Neural cell (in vitro differentiated cells): ENCODE measurements around the gene LRIG1. TPM values are rescaled to one million over a fixed set of nuclear protein-coding genes. Genes with fewer than 3 reads are reported as not detected.

Source experiments
- H2AFZ ChIP-seq: fragments of 200-600, 300-800 bp; sonication (generic), shearing (Covaris generic); 2 replicates; pipeline ENCODE4 v1.6.0; 2014; ENCODE audit warnings: low read depth, mild to moderate bottlenecking, antibody characterized with exemption, low read length, moderate library complexity
- H3F3A ChIP-seq: fragments of 200-600 bp; shearing (Covaris generic); 2 replicates; pipeline ENCODE4 v1.6.1; 2016; ENCODE audit warnings: mild to moderate bottlenecking, moderate library complexity, mixed read lengths, antibody characterized with exemption, low read length; ENCODE audit not compliant: insufficient read depth, poor library complexity, severe bottlenecking
- H3K27ac ChIP-seq: fragments of 200-600, 300-800 bp; sonication (generic), shearing (Covaris generic); 2 replicates; pipeline ENCODE4 v1.5.1; 2014; ENCODE audit warnings: mild to moderate bottlenecking, low read length, moderate library complexity
- H3K27me3 ChIP-seq: fragments of 300-800, 200-600 bp; sonication (generic), shearing (Covaris generic); 2 replicates; pipeline ENCODE4 v1.6.0; 2014; ENCODE audit warnings: mild to moderate bottlenecking, low read depth, low read length, moderate library complexity; ENCODE audit not compliant: insufficient read depth
- H3K36me3 ChIP-seq: fragments of 300-800, 200-600 bp; sonication (generic), shearing (Covaris generic); 2 replicates; pipeline ENCODE4 v1.5.1; 2014; ENCODE audit warnings: mild to moderate bottlenecking, antibody characterized with exemption, low read length, moderate library complexity; ENCODE audit not compliant: insufficient read depth
- H3K4me2 ChIP-seq: fragments of 300-800, 200-600 bp; sonication (generic), shearing (Covaris generic); 2 replicates; pipeline ENCODE4 v1.6.0; 2014; ENCODE audit warnings: mild to moderate bottlenecking, low read length
- H3K4me3 ChIP-seq: fragments of 300-800, 200-600 bp; sonication (generic), shearing (Covaris generic); 2 replicates; pipeline ENCODE4 v1.5.1; 2014; ENCODE audit warnings: mild to moderate bottlenecking, low read length, moderate library complexity
- H3K79me2 ChIP-seq: fragments of 200-600 bp; shearing (Covaris generic); replicated peaks from 2 replicates; pipeline ENCODE4 v1.6.0; 2014; ENCODE audit warnings: mild to moderate bottlenecking, low read length, moderate library complexity; ENCODE audit not compliant: insufficient read depth
- H3K9ac ChIP-seq: fragments of 300-800, 200-600 bp; sonication (generic), shearing (Covaris generic); 2 replicates; pipeline ENCODE4 v1.6.1; 2016; ENCODE audit warnings: mild to moderate bottlenecking, low read length, mixed read lengths
- H3K9me2 ChIP-seq: fragments of 200-600 bp; shearing (Covaris generic); 2 replicates; pipeline ENCODE4 v1.6.1; 2016; ENCODE audit warnings: mild to moderate bottlenecking, low read length, mixed read lengths; ENCODE audit not compliant: insufficient read depth
- H3K9me3 ChIP-seq: fragments of 200-600, 300-800 bp; sonication (generic), shearing (Covaris generic); 2 replicates; pipeline ENCODE4 v1.6.1; 2016; ENCODE audit warnings: mild to moderate bottlenecking, mixed run types, low read length, moderate library complexity, mixed read lengths
- H4K20me1 ChIP-seq: fragments of 200-600 bp; shearing (Covaris generic); 2 replicates; pipeline ENCODE4 v1.6.1; 2016; ENCODE audit warnings: mild to moderate bottlenecking, mixed run types; ENCODE audit not compliant: insufficient read depth
- CTCF ChIP-seq: fragments of 450-650 bp; IDR thresholded peaks from 2 replicates; pipeline ENCODE4 v1.5.1; 2014; ENCODE audit warnings: antibody characterized with exemption, mild to moderate bottlenecking, moderate library complexity; ENCODE audit not compliant: poor library complexity, severe bottlenecking
- EP300 ChIP-seq: fragments of 450-650 bp; conservative IDR thresholded peaks from 2 replicates; pipeline ENCODE4 v1.6.1; 2014; ENCODE audit warnings: antibody characterized with exemption, mild to moderate bottlenecking, moderate library complexity; ENCODE audit not compliant: poor library complexity, severe bottlenecking
- EZH2 ChIP-seq: fragments of 200-600, 300-800 bp; shearing (Covaris generic), sonication (generic); IDR thresholded peaks from 2 replicates; pipeline ENCODE4 v1.6.1; 2014; ENCODE audit warnings: antibody characterized with exemption, low read length, borderline replicate concordance, mild to moderate bottlenecking; ENCODE audit not compliant: insufficient read depth, poor library complexity, severe bottlenecking
- MXI1 ChIP-seq: fragments of 450-650 bp; conservative IDR thresholded peaks from 2 replicates; pipeline ENCODE4 v1.6.1; 2014; ENCODE audit warnings: antibody characterized with exemption, mild to moderate bottlenecking; ENCODE audit not compliant: poor library complexity, severe bottlenecking
- POLR2AphosphoS5 ChIP-seq: IDR thresholded peaks from 2 replicates; pipeline ENCODE4 v1.6.1; 2012
- RAD21 ChIP-seq: fragments of 450-650 bp; conservative IDR thresholded peaks from 2 replicates; pipeline ENCODE4 v1.6.1; 2014; ENCODE audit warnings: antibody characterized with exemption, mild to moderate bottlenecking, moderate library complexity
- REST ChIP-seq: IDR thresholded peaks from 2 replicates; pipeline ENCODE4 v1.6.1; 2012; ENCODE audit warnings: borderline replicate concordance
- SMC3 ChIP-seq: fragments of 450-650 bp; conservative IDR thresholded peaks from 2 replicates; pipeline ENCODE4 v1.6.1; 2014; ENCODE audit warnings: antibody characterized with exemption, mild to moderate bottlenecking, moderate library complexity; ENCODE audit not compliant: poor library complexity
- TAF1 ChIP-seq: IDR thresholded peaks from 2 replicates; pipeline ENCODE4 v1.6.1; 2012; ENCODE audit warnings: low read depth
- polyA plus RNA-seq: library from polyadenylated mRNA; depleted of rRNA; stranded (reverse); fragments of >200 nt; gene quantifications from 2 replicates; pipeline ENCODE4 v1.2.3, GENCODE V29; 2014

The LRIG1 gene
- polyA plus RNA-seq, 1 donor from 2014 or later, result 7.1 TPM

GRCh38 chr3:66383023-66383422, 117.8 kb downstream of the LRIG1 start:
- Histone ChIP-seq H3K27ac (no peak overlapping the region), H3F3A (no peaks in the 10 kb centered on the region), H3K36me3 (peaks cover 6% of the 10 kb centered on the region)

GRCh38 chr3:66382142-66382541, 118.7 kb downstream of the LRIG1 start:
- Histone ChIP-seq H3K4me2 (no peak overlapping the region), H3K9me2 (no peaks in the 10 kb centered on the region), H3K27ac (no peak overlapping the region), H3K9me3 (no peaks in the 10 kb centered on the region), H3K27me3 (no peaks in the 10 kb centered on the region), H3K79me2 (no peaks in the 10 kb centered on the region), H3F3A (no peaks in the 10 kb centered on the region), H2AFZ (no peak overlapping the region), H3K36me3 (peaks cover 6% of the 10 kb centered on the region), H4K20me1 (no peaks in the 10 kb centered on the region), H3K4me3 (no peak overlapping the region), H3K9ac (no peak overlapping the region)
- no peak for TF ChIP-seq REST
- no peak for TF ChIP-seq POLR2AphosphoS5
- TF ChIP-seq TAF1, result no peak
- no peak for TF ChIP-seq EZH2
- TF ChIP-seq RAD21, result no peak
- no peak for TF ChIP-seq MXI1
- no peak for TF ChIP-seq EP300
- TF ChIP-seq SMC3, result no peak

More at GRCh38 chr3:66383023-66383422, 117.8 kb downstream of the LRIG1 start:
- Histone ChIP-seq H4K20me1 (no peaks in the 10 kb centered on the region), H3K4me2 (no peak overlapping the region), H2AFZ (no peak overlapping the region), H3K9me2 (no peaks in the 10 kb centered on the region), H3K9ac (no peak overlapping the region), H3K27me3 (no peaks in the 10 kb centered on the region), H3K4me3 (no peak overlapping the region), H3K79me2 (no peaks in the 10 kb centered on the region), H3K9me3 (no peaks in the 10 kb centered on the region)
- no peak for TF ChIP-seq MXI1
- no peak for TF ChIP-seq EZH2
- no peak for TF ChIP-seq EP300
- TF ChIP-seq RAD21, result no peak
- TF ChIP-seq CTCF, result no peak
- no peak for TF ChIP-seq POLR2AphosphoS5
- no peak for TF ChIP-seq REST
- TF ChIP-seq SMC3, result no peak
- no peak for TF ChIP-seq TAF1
